A673 (cell line): ENCODE measurements around the gene SART3. TPM values are rescaled to one million over a fixed set of nuclear protein-coding genes. Genes with fewer than 3 reads are reported as not detected.

Source experiments
- BruUV-seq: library from RNA; stranded (reverse); fragments of 400-500 nt; replicated peaks from 2 replicates; lab custom pipeline; 2021; lab: Mats Ljungman, UMichigan
- CTCF ChIA-PET: fragments of 300-600 bp; sonication (Branson Sonifier 250); formaldehyde crosslinking; loops from one replicate; lab custom pipeline; 2022; ENCODE audit warnings: antibody characterized with exemption; lab: Charles Lee
- POLR2A ChIA-PET: fragments of 300-600 bp; sonication (Branson Sonifier 250); formaldehyde crosslinking; loops from one replicate; lab custom pipeline; 2022; ENCODE audit warnings: antibody characterized with exemption; ENCODE audit not compliant: low non-redundant PET; lab: Charles Lee
- DNase-seq: peaks from one replicate; pipeline ENCODE4 v3.0.0-alpha.2; 2015; ENCODE audit warnings: low spot score
- H3K27ac ChIP-seq: fragments of 200-600 bp; sonication (generic); 2 replicates; pipeline ENCODE4 v1.5.1; 2016; ENCODE audit warnings: mixed run types, low read depth, mild to moderate bottlenecking, mixed read lengths, antibody characterized with exemption, low read length; ENCODE audit not compliant: poor library complexity, severe bottlenecking
- H3K27me3 ChIP-seq: fragments of 200-600 bp; sonication (generic); replicated peaks from 2 replicates; pipeline ENCODE4 v1.6.1; 2017; ENCODE audit warnings: mixed run types, low read depth, mild to moderate bottlenecking, mixed read lengths, antibody characterized with exemption, low read length; ENCODE audit not compliant: insufficient read depth, poor library complexity
- H3K36me3 ChIP-seq: fragments of 200-600 bp; sonication (generic); 2 replicates; pipeline ENCODE4 v1.6.1; 2016; ENCODE audit warnings: mixed run types, mild to moderate bottlenecking, mixed read lengths, antibody characterized with exemption, low read length; ENCODE audit not compliant: insufficient read depth, poor library complexity, severe bottlenecking
- H3K4me1 ChIP-seq: fragments of 200-600 bp; sonication (generic); 2 replicates; pipeline ENCODE4 v1.6.1; 2017; ENCODE audit warnings: mixed run types, mild to moderate bottlenecking, mixed read lengths, antibody characterized with exemption, low read length; ENCODE audit not compliant: insufficient read depth, poor library complexity, severe bottlenecking
- H3K4me3 ChIP-seq: fragments of 200-600 bp; sonication (generic); 2 replicates; pipeline ENCODE4 v1.5.1; 2016; ENCODE audit warnings: low read depth, mixed run types, mild to moderate bottlenecking, mixed read lengths, low read length; ENCODE audit not compliant: poor library complexity, severe bottlenecking
- H3K9me3 ChIP-seq: fragments of 200-600 bp; sonication (generic); 2 replicates; pipeline ENCODE4 v1.6.1; 2016; ENCODE audit warnings: mixed run types, low read depth, mild to moderate bottlenecking, mixed read lengths, antibody characterized with exemption, low read length; ENCODE audit not compliant: poor library complexity, severe bottlenecking
- CTCF ChIP-seq: fragments of 300-800, 200-600 bp; sonication (generic); conservative IDR thresholded peaks from 2 replicates; pipeline ENCODE4 v1.5.1; 2017; ENCODE audit warnings: low read depth, mild to moderate bottlenecking, antibody characterized with exemption, low read length, moderate library complexity, mixed read lengths
- EZH2 ChIP-seq: fragments of 200-600 bp; sonication (generic); IDR thresholded peaks from 2 replicates; pipeline ENCODE4 v1.6.1; 2017; ENCODE audit warnings: borderline replicate concordance, low read depth, mild to moderate bottlenecking, mixed read lengths, antibody characterized with exemption, low read length; ENCODE audit not compliant: poor library complexity, severe bottlenecking
- intact Hi-C: fragments of 100-400 bp; cut with micrococcal nuclease; formaldehyde crosslinking; loops from one replicate; pipeline ENCODE4 v1.10.0; 2022; ENCODE audit not compliant: unreplicated experiment
- total RNA-seq: library from RNA; stranded (reverse); gene quantifications from 2 replicates; pipeline ENCODE4 v1.2.3, GENCODE V29; 2021

SART3 gene
- total RNA-seq, 1 experiment from 2014 or later = 99.3 TPM

GRCh38 chr12:108525681-108526080, 35.3 kb downstream of the SART3 start:
- no peak overlapping the region for H3K27ac ChIP-seq

GRCh38 chr12:108523365-108523764, 37.6 kb downstream of the SART3 start:
- DNase-seq = no peak
- Histone ChIP-seq H3K36me3 (peaks cover 97% of the 10 kb centered on the region), H3K4me3 (no peak overlapping the region), H3K9me3 (no peaks in the 10 kb centered on the region), H3K4me1 (no peaks in the 10 kb centered on the region), H3K27me3 (no peaks in the 10 kb centered on the region), H3K27ac (no peak overlapping the region)
- no peak for TF ChIP-seq EZH2
- TF ChIP-seq CTCF = no peak
- CTCF ChIA-PET = no interaction called here
- POLR2A ChIA-PET = no interaction called here
- no TSS peak for BruUV-seq
- intact Hi-C loops = no loop called here

More at GRCh38 chr12:108525681-108526080, 35.3 kb downstream of the SART3 start:
- no peak for DNase-seq
- no TSS peak for BruUV-seq
- H3K27me3 ChIP-seq = no peaks in the 10 kb centered on the region
- intact Hi-C loops = no loop called here
- peaks cover 98% of the 10 kb centered on the region for H3K36me3 ChIP-seq
- no peaks in the 10 kb centered on the region for H3K4me1 ChIP-seq
- POLR2A ChIA-PET = no interaction called here
- CTCF ChIA-PET = no interaction called here
- no peaks in the 10 kb centered on the region for H3K9me3 ChIP-seq
- no peak for TF ChIP-seq CTCF
- no peak for TF ChIP-seq EZH2
- H3K4me3 ChIP-seq = no peak overlapping the region

GRCh38 chr12:108519558-108519957, 41.4 kb downstream of the SART3 start:
- no peak for DNase-seq
- TF ChIP-seq CTCF (peak; percentile 35; the same call in 1 of the 2 replicates), EZH2 (no peak)
- Histone ChIP-seq H3K9me3 (no peaks in the 10 kb centered on the region), H3K4me1 (peaks cover 4% of the 10 kb centered on the region), H3K4me3 (no peak overlapping the region), H3K36me3 (peaks cover 69% of the 10 kb centered on the region), H3K27me3 (no peaks in the 10 kb centered on the region), H3K27ac (no peak overlapping the region)
- ChIA-PET POLR2A (no interaction called here), CTCF (interaction anchor here (0.6 kb wide), 2 partner anchors 100 to 110 kb away, joined by 3 to 5 read pairs; no protein-coding TSS in a partner anchor)
- no TSS peak for BruUV-seq
- intact Hi-C loops = loop anchor here (5.0 to 10.0 kb wide), 2 partner anchors 98 to 605 kb away; no protein-coding TSS in a partner anchor
